Hepatocyte (in vitro differentiated cells): Measurements from ENCODE around the gene SHISAL1. TPM values are rescaled to one million over a fixed set of nuclear protein-coding genes. Genes with fewer than 3 reads are reported as not detected.
A peak's percentile ranks its signal among the peaks of the same experiment; 100 is the strongest.

ENCODE experiments used
- DNase-seq: peaks from one replicate; pipeline ENCODE4 v3.0.0-alpha.2; 2016; ENCODE audit warnings: low spot score
- H2AFZ ChIP-seq: fragments of 200-600 bp; sonication (generic); 2 replicates; pipeline ENCODE4 v1.6.0; 2016; ENCODE audit warnings: antibody characterized with exemption, mild to moderate bottlenecking
- H3K27ac ChIP-seq: fragments of 200-600 bp; sonication (generic); 2 replicates; pipeline ENCODE4 v1.5.1; 2016; ENCODE audit warnings: mild to moderate bottlenecking
- H3K27me3 ChIP-seq: fragments of 200-600 bp; sonication (generic); 2 replicates; pipeline ENCODE4 v1.6.1; 2016
- H3K36me3 ChIP-seq: fragments of 200-600 bp; sonication (generic); replicated peaks from 2 replicates; pipeline ENCODE4 v1.5.1; 2016; ENCODE audit warnings: low read depth; ENCODE audit not compliant: insufficient read depth
- H3K4me1 ChIP-seq: fragments of 200-600 bp; sonication (generic); 2 replicates; pipeline ENCODE4 v1.5.1; 2016; ENCODE audit warnings: mild to moderate bottlenecking, moderate library complexity; ENCODE audit not compliant: insufficient read depth
- H3K4me2 ChIP-seq: fragments of 200-600 bp; sonication (generic); 2 replicates; pipeline ENCODE4 v1.6.0; 2016
- H3K4me3 ChIP-seq: fragments of 200-600 bp; sonication (generic); 2 replicates; pipeline ENCODE4 v1.5.1; 2016; ENCODE audit warnings: mild to moderate bottlenecking
- H3K79me2 ChIP-seq: fragments of 200-600 bp; sonication (generic); 2 replicates; pipeline ENCODE4 v1.6.0; 2017; ENCODE audit warnings: mild to moderate bottlenecking
- H3K9me2 ChIP-seq: fragments of 200-600 bp; sonication (generic); replicated peaks from 2 replicates; pipeline ENCODE4 v1.6.0; 2017; ENCODE audit warnings: mild to moderate bottlenecking; ENCODE audit not compliant: insufficient read depth
- H3K9me3 ChIP-seq: fragments of 200-600 bp; sonication (generic); 2 replicates; pipeline ENCODE4 v1.5.1; 2016; ENCODE audit warnings: low read depth, mild to moderate bottlenecking
- H4K20me1 ChIP-seq: fragments of 200-600 bp; sonication (generic); 2 replicates; pipeline ENCODE4 v1.6.0; 2016; ENCODE audit warnings: mild to moderate bottlenecking; ENCODE audit not compliant: insufficient read depth, poor library complexity, severe bottlenecking
- CTCF ChIP-seq: fragments of 200-600 bp; sonication (generic); IDR thresholded peaks from 2 replicates; pipeline ENCODE4 v1.5.1; 2016; ENCODE audit warnings: antibody characterized with exemption, mild to moderate bottlenecking; ENCODE audit not compliant: poor library complexity
- EZH2 ChIP-seq: fragments of 200-600 bp; sonication (generic); IDR thresholded peaks from 2 replicates; pipeline ENCODE4 v1.6.1; 2016; ENCODE audit warnings: antibody characterized with exemption, mild to moderate bottlenecking, borderline replicate concordance
- EZH2phosphoT487 ChIP-seq: fragments of 200-600 bp; sonication (generic); IDR thresholded peaks from one replicate; pipeline ENCODE4 v1.6.1; 2018; ENCODE audit warnings: antibody characterized with exemption, mild to moderate bottlenecking, low read depth, moderate library complexity; ENCODE audit not compliant: unreplicated experiment, severe bottlenecking
- WGBS: methylation state at CpG from one replicate; pipeline ENCODE4 v1.1.6; 2016; ENCODE audit warnings: low lambda C conversion rate; ENCODE audit errors: missing lambda C conversion rate; 5-methylcytosine and 5-hydroxymethylcytosine counted together
- polyA plus RNA-seq: library from polyadenylated mRNA; unstranded; fragments of >200 nt; fragmentation: Nextera tagmentation; extraction: Ambion mirVana; gene quantifications from 2 replicates; pipeline ENCODE4 v1.2.1, GENCODE V29; 2016
- total RNA-seq: library from RNA; depleted of rRNA; stranded (reverse); fragments of >200 nt; gene quantifications from 2 replicates; pipeline ENCODE4 v1.2.3, GENCODE V29; 2014

SHISAL1 gene
- total and polyA plus RNA-seq, 2 experiments from 2014 or later = 0.66 to 2.4 TPM

- DNase-seq = no peak
- H3K79me2 ChIP-seq = no peaks in the 10 kb centered on the region
- H3K4me1 ChIP-seq = peaks cover 11% of the 10 kb centered on the region
- no peak overlapping the region for H3K27ac ChIP-seq
- no peaks in the 10 kb centered on the region for H4K20me1 ChIP-seq
- H2AFZ ChIP-seq = no peak overlapping the region
- no peaks in the 10 kb centered on the region for H3K9me2 ChIP-seq
- 88% methylated on average over 16 of the region's 16 CpGs for WGBS
- no peak overlapping the region for H3K4me2 ChIP-seq
- peaks cover 2% of the 10 kb centered on the region for H3K27me3 ChIP-seq
- no peak overlapping the region for H3K4me3 ChIP-seq
- no peaks in the 10 kb centered on the region for H3K36me3 ChIP-seq
- TF ChIP-seq EZH2phosphoT487 = no peak
- no peak for TF ChIP-seq CTCF
- no peak for TF ChIP-seq EZH2
- no peaks in the 10 kb centered on the region for H3K9me3 ChIP-seq
Observed at GRCh38 chr22:44204739-44205515, 107.8 kb downstream of the SHISAL1 start.

- Histone ChIP-seq H2AFZ (no peak overlapping the region), H3K27ac (peak overlapping the region; percentile 32), H3K9me3 (no peaks in the 10 kb centered on the region), H3K79me2 (no peaks in the 10 kb centered on the region), H4K20me1 (no peaks in the 10 kb centered on the region), H3K36me3 (no peaks in the 10 kb centered on the region), H3K4me3 (no peak overlapping the region), H3K27me3 (no peaks in the 10 kb centered on the region), H3K4me1 (peaks cover 11% of the 10 kb centered on the region), H3K4me2 (no peak overlapping the region), H3K9me2 (no peaks in the 10 kb centered on the region)
- 60% methylated on average over 6 of the region's 6 CpGs for WGBS
- TF ChIP-seq CTCF (no peak), EZH2phosphoT487 (no peak), EZH2 (no peak)
- DNase-seq = no peak
Observed at GRCh38 chr22:44203203-44203602, 109.5 kb downstream of the SHISAL1 start.

- peak; percentile 48 for DNase-seq
- 60% methylated on average over 11 of the region's 11 CpGs for WGBS
- no peak overlapping the region for H3K4me3 ChIP-seq
- peaks cover 11% of the 10 kb centered on the region for H3K4me1 ChIP-seq
- H3K36me3 ChIP-seq = no peaks in the 10 kb centered on the region
- H3K27ac ChIP-seq = peak overlapping the region; percentile 74
- no peaks in the 10 kb centered on the region for H3K79me2 ChIP-seq
- H3K9me3 ChIP-seq = no peaks in the 10 kb centered on the region
- H3K27me3 ChIP-seq = no peaks in the 10 kb centered on the region
- peak overlapping the region; percentile 20 for H3K4me2 ChIP-seq
- H3K9me2 ChIP-seq = no peaks in the 10 kb centered on the region
- no peak overlapping the region for H2AFZ ChIP-seq
- TF ChIP-seq CTCF (no peak), EZH2 (no peak), EZH2phosphoT487 (no peak)
- H4K20me1 ChIP-seq = no peaks in the 10 kb centered on the region
Observed at GRCh38 chr22:44202261-44202789, 110.4 kb downstream of the SHISAL1 start.
